ENCODE results near the gene AOAH. TPM values are rescaled to one million over a fixed set of nuclear protein-coding genes. Genes with fewer than 3 reads are reported as not detected.

Gene AOAH
- total RNA-seq, 1 experiment from 2014 or later: 0.39 TPM

DNA sequence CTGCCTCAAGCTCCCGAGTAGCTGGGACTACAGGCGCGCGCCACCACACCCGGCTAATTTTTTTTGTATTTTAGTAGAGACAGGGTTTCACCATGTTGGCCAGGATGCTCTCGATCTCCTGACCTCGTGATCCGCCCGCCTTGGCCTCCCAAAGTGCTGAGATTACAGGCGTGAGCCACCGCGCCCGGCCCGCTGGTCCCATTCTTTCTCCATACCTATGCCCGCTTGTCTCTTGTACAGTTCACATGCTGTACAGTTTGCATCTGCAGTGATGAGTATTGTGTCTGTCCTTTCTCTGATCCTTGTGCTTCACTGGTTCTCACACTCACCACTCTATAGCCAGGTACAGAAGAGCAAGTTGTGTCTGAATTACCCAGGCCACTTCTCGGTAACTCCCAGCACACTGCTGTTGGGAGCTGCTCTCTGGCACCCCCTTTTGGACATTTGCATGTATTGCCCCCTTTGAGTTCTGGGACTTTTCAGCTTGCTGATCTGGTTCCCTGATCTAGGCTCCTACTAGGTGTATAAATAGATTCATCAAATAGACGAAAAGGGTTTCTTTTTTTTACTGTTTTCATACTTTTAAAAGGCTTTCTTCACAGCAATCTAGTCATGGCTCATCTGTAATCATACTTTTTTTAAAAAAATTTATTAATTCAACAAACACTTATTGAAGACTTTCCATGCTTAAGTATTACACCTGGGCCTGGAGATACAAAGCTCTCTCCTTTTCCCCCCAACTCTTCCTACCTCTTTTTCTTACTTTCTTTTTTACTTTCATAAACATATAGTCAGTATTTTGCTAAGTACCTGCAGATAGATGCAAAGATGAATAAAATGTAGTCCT lies 53.5 kb downstream of the AOAH start:
- Mint-ChIP-seq H3K9me3 (no peaks in the 10 kb centered on the region), H3K4me3 (no peak overlapping the region), H3K27ac (no peak overlapping the region), H3K4me1 (peaks cover 8 to 9% of the 10 kb centered on the region in 2 experiments), H3K36me3 (ENCODE audit: insufficient read depth in 1 of 3, low read depth in 3 of 3) (no peaks in the 10 kb centered on the region; a peak in 1 of 7 replicates), H3K27me3 (ENCODE audit: low read depth) (no peaks in the 10 kb centered on the region)
- no peak overlapping the region for H2BK120ac ChIP-seq (ENCODE audit: low read depth, low read length, poor library complexity, severe bottlenecking)
- no peak overlapping the region for H3K56ac ChIP-seq (ENCODE audit: insufficient read length, low read depth, low read length)
- no peak overlapping the region for H2AFZ ChIP-seq (ENCODE audit: low read length)
- no peak overlapping the region for H2BK12ac ChIP-seq (ENCODE audit: insufficient read length, low read depth, low read length)
- H3T11ph ChIP-seq (ENCODE audit: low read length): no peak overlapping the region
- no peak overlapping the region for H2AK5ac ChIP-seq (ENCODE audit: insufficient read length, low read length)
- no peak overlapping the region for H3K4me2 ChIP-seq (ENCODE audit: insufficient read depth, insufficient read length, low read length)
- no peak overlapping the region for H2BK5ac ChIP-seq (ENCODE audit: insufficient read length, low read length)
- TF ChIP-seq, protein P1, sequence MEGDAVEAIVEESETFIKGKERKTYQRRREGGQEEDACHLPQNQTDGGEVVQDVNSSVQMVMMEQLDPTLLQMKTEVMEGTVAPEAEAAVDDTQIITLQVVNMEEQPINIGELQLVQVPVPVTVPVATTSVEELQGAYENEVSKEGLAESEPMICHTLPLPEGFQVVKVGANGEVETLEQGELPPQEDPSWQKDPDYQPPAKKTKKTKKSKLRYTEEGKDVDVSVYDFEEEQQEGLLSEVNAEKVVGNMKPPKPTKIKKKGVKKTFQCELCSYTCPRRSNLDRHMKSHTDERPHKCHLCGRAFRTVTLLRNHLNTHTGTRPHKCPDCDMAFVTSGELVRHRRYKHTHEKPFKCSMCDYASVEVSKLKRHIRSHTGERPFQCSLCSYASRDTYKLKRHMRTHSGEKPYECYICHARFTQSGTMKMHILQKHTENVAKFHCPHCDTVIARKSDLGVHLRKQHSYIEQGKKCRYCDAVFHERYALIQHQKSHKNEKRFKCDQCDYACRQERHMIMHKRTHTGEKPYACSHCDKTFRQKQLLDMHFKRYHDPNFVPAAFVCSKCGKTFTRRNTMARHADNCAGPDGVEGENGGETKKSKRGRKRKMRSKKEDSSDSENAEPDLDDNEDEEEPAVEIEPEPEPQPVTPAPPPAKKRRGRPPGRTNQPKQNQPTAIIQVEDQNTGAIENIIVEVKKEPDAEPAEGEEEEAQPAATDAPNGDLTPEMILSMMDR (conservative IDR thresholded peaks at IDR 0.05): peak; percentile 93
- no peak overlapping the region for H3K27ac ChIP-seq (ENCODE audit: insufficient read length, low read depth, low read length)
- no peaks in the 10 kb centered on the region for H3K9me3 ChIP-seq (ENCODE audit: control insufficient read depth, low read depth, low read length)
- H3K4ac ChIP-seq (ENCODE audit: low read depth, low read length): no peak overlapping the region
- no peak overlapping the region for H3K23ac ChIP-seq (ENCODE audit: insufficient read length, low read depth, low read length)
- H3K79me2 ChIP-seq (ENCODE audit: insufficient read depth, low read length): no peaks in the 10 kb centered on the region
- no peak overlapping the region for H4K8ac ChIP-seq (replicated peaks; ENCODE audit: insufficient read length, low read depth, low read length)
- H2BK20ac ChIP-seq (ENCODE audit: low read depth, low read length, poor library complexity, severe bottlenecking): no peak overlapping the region
- H2BK15ac ChIP-seq (ENCODE audit: low read depth, low read length): no peak overlapping the region
- H4K20me1 ChIP-seq (ENCODE audit: control insufficient read depth, insufficient read depth, insufficient read length): no peaks in the 10 kb centered on the region
- peak; percentile 77 for DNase-seq
- H3K9ac ChIP-seq (ENCODE audit: extremely low read depth, insufficient read length, low read length): no peak overlapping the region
- no peak overlapping the region for H3K14ac ChIP-seq (ENCODE audit: insufficient read depth, low read length)
- H4K91ac ChIP-seq (ENCODE audit: insufficient read length, low read depth, low read length): no peak overlapping the region
- H3K18ac ChIP-seq (ENCODE audit: insufficient read length, low read depth, low read length): no peak overlapping the region
- no peaks in the 10 kb centered on the region for H3K27me3 ChIP-seq (ENCODE audit: insufficient read depth, low read length)
- H3K4me1 ChIP-seq (ENCODE audit: insufficient read depth, low read length): no peaks in the 10 kb centered on the region
- H3K79me1 ChIP-seq (ENCODE audit: insufficient read depth, low read depth, low read length, poor library complexity, severe bottlenecking): no peaks in the 10 kb centered on the region
- WGBS (ENCODE audit: extremely low coverage, insufficient read length, low lambda C conversion rate): no CpG with 5 or more reads among the region's 17 CpGs
- no peak overlapping the region for H4K5ac ChIP-seq (ENCODE audit: insufficient read length, low read depth, low read length)
- H3K23me2 ChIP-seq (ENCODE audit: insufficient read length, low read depth, low read length, poor library complexity, severe bottlenecking): no peaks in the 10 kb centered on the region

Data from H9 (cell line).